Type B pancreatic cell (in vitro differentiated cells): Measurements from ENCODE around the gene HEMK1. TPM values are rescaled to one million over a fixed set of nuclear protein-coding genes. Genes with fewer than 3 reads are reported as not detected.

Source experiments
- DNase-seq: peaks from one replicate; pipeline ENCODE4 v3.0.0; 2021; ENCODE audit warnings: mixed read lengths; ENCODE audit not compliant: unreplicated experiment; ENCODE audit errors: extremely low spot score
- H3K27ac Mint-ChIP-seq: 2 replicates; pipeline ENCODE4 v1.8.0; 2021; ENCODE audit warnings: mild to moderate bottlenecking, mixed read lengths
- H3K27me3 Mint-ChIP-seq: 2 replicates; pipeline ENCODE4 v1.8.0; 2021; ENCODE audit warnings: mixed read lengths
- H3K36me3 Mint-ChIP-seq: 2 replicates; pipeline ENCODE4 v1.8.0; 2021; ENCODE audit warnings: mixed read lengths
- H3K4me1 Mint-ChIP-seq: one replicate; pipeline ENCODE4 v1.8.0; 2021; ENCODE audit warnings: mixed read lengths; ENCODE audit not compliant: unreplicated experiment
- H3K4me3 Mint-ChIP-seq: 2 replicates; pipeline ENCODE4 v1.8.0; 2021; ENCODE audit warnings: mild to moderate bottlenecking, mixed read lengths
- H3K9me3 Mint-ChIP-seq: 2 replicates; pipeline ENCODE4 v1.8.0; 2021; ENCODE audit warnings: mixed read lengths
- CTCF ChIP-seq: fragments of 200-600 bp; sonication (generic); conservative IDR thresholded peaks from 2 replicates; pipeline ENCODE4 v1.5.0; 2021; ENCODE audit warnings: antibody characterized with exemption, mild to moderate bottlenecking
- total RNA-seq: library from RNA; stranded (reverse); gene quantifications from 2 replicates; pipeline ENCODE4 v1.2.1, GENCODE V29; 2021; ENCODE audit warnings: low replicate concordance

The HEMK1 gene
- total RNA-seq, 1 donor from 2014 or later, result 29.9 TPM

DNA sequence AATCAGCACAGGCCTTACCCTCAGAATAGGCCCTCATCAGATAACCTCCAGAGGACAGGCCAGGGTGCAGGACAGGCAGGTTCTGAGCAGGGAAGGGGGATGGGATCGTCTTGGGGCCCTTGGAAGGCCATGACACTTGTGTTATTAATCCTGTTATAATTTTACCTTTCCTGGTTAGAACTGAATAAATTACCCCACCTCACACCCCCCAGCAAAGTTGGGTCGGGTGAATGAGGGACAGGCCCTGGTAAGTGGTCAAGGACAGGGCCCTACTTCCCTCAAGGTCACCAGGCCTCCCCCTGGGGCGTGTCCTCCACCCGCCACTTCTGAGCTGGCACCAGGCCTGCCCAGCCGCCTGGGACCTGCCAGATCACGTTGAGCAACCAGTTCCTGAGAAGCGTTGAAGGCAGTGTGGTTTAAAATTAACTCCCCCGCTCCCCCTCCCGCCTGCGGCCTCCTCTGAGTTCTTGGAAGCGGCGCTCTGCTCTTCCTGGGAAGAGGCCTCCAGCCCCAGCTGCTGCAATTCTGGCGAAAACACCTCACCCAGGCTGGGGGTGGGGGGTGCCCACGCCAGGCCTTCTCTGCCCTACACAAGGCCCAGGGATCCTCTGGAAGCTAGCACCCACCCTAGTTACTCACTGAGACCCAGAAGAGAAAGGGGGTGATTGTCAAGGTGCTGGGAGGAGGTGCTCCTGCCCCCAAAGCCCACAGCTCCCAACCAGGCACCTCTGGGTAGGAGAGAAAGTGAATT, 31.7 kb downstream of the HEMK1 start:
- no peak overlapping the region for H3K4me3 Mint-ChIP-seq
- no peaks in the 10 kb centered on the region for H3K36me3 Mint-ChIP-seq
- TF ChIP-seq CTCF, result no peak
- no peak for DNase-seq
- H3K27me3 Mint-ChIP-seq, result no peaks in the 10 kb centered on the region
- H3K4me1 Mint-ChIP-seq, result peaks cover 22% of the 10 kb centered on the region
- H3K9me3 Mint-ChIP-seq, result no peaks in the 10 kb centered on the region
- H3K27ac Mint-ChIP-seq, result peak overlapping the region; percentile 71

GRCh38 chr3:50602595-50603191, 33.4 kb downstream of the HEMK1 start:
- TF ChIP-seq CTCF, result no peak
- Mint-ChIP-seq H3K4me3 (peak overlapping the region; percentile 71), H3K27me3 (no peaks in the 10 kb centered on the region), H3K4me1 (peaks cover 22% of the 10 kb centered on the region), H3K9me3 (no peaks in the 10 kb centered on the region), H3K36me3 (no peaks in the 10 kb centered on the region), H3K27ac (peak overlapping the region; percentile 90)
- no peak for DNase-seq

DNA sequence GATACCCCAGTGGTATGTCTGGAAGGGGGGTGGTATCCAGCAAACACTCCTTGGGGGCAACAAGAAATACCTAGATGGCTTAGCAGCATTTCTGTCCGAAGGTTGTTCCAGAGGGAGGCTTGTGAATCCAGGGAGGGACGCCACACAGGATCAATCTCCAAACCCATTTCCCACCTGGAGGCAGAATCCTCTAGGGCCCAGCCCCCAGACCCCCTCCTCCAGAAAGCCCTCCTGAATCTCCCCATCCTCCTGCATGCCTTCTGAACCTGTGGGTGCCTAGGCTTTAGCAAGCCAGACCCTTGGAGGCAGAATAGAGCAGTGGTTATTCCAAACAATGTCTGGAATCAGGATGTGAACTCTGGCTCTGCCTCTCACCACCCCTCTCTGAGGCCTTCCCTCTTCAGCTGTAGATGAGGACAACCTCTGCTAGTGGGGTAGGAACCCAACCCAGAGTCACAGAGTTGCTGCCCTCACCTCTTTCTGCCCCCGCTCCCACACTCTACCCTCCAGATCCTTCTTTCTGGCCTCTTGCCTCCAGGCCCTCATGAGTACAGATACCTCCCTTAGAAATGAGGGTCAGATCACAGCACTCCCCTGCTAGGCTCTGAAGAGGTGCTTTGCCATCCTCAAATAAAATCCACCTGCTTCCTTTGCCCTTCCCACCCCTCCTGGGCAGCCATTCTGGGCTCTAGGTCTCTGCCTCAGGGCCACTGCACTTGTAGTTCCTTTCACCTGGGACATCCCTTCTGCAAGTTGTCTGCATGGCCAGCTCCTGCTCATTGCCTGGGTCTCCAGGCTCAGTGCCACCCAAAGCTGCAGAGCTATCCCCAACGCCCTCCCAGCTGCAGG, 34.2 kb downstream of the HEMK1 start:
- no peaks in the 10 kb centered on the region for H3K36me3 Mint-ChIP-seq
- peak overlapping the region; percentile 26 for H3K4me3 Mint-ChIP-seq
- peaks cover 22% of the 10 kb centered on the region for H3K4me1 Mint-ChIP-seq
- H3K9me3 Mint-ChIP-seq, result no peaks in the 10 kb centered on the region
- no peak for DNase-seq
- no peaks in the 10 kb centered on the region for H3K27me3 Mint-ChIP-seq
- TF ChIP-seq CTCF, result no peak
- peak overlapping the region; percentile 90 for H3K27ac Mint-ChIP-seq

GRCh38 chr3:50604110-50604621, 34.8 kb downstream of the HEMK1 start:
- no peak for TF ChIP-seq CTCF
- Mint-ChIP-seq H3K36me3 (peaks cover 3% of the 10 kb centered on the region), H3K27ac (peak overlapping the region; percentile 25), H3K4me1 (peaks cover 26% of the 10 kb centered on the region), H3K4me3 (no peak overlapping the region), H3K27me3 (no peaks in the 10 kb centered on the region), H3K9me3 (no peaks in the 10 kb centered on the region)
- no peak for DNase-seq

GRCh38 chr3:50604628-50605588, 35.6 kb downstream of the HEMK1 start:
- Mint-ChIP-seq H3K27ac (no peak overlapping the region), H3K4me3 (no peak overlapping the region), H3K4me1 (peaks cover 26% of the 10 kb centered on the region), H3K36me3 (peaks cover 3% of the 10 kb centered on the region), H3K9me3 (no peaks in the 10 kb centered on the region), H3K27me3 (no peaks in the 10 kb centered on the region)
- no peak for TF ChIP-seq CTCF
- no peak for DNase-seq
